HepG2 (cell line): Measurements from ENCODE around the gene DST. TPM values are rescaled to one million over a fixed set of nuclear protein-coding genes. Genes with fewer than 3 reads are reported as not detected.

Experiments
- CENPBD1 ChIP-seq: sonication (generic); formaldehyde crosslinking; IDR thresholded peaks from 2 replicates; pipeline ENCODE4 v1.8.0; 2022; ENCODE audit warnings: missing genetic modification reagents, low read depth, mild to moderate bottlenecking, borderline replicate concordance
- GFI1 ChIP-seq: sonication (generic); formaldehyde crosslinking; IDR thresholded peaks from 2 replicates; pipeline ENCODE4 v1.5.0; 2020; ENCODE audit warnings: missing genetic modification reagents, mild to moderate bottlenecking, borderline replicate concordance
- JARID2 ChIP-seq: sonication (generic); formaldehyde crosslinking; IDR thresholded peaks from 2 replicates; pipeline ENCODE4 v1.8.1; 2023; ENCODE audit warnings: missing genetic modification reagents, inconsistent platforms; ENCODE audit not compliant: insufficient replicate concordance
- MXD4 ChIP-seq: IDR thresholded peaks from 2 replicates; pipeline ENCODE4 v1.6.1; 2016; ENCODE audit warnings: mild to moderate bottlenecking, missing biosample characterization, missing genetic modification reagents
- PREB ChIP-seq: sonication (generic); formaldehyde crosslinking; IDR thresholded peaks from 2 replicates; pipeline ENCODE4 v1.4.0; 2020; ENCODE audit warnings: missing genetic modification reagents
- RFX1 ChIP-seq: fragments of 450-650 bp; IDR thresholded peaks from 2 replicates; pipeline ENCODE4 v1.6.1; 2017
- SIN3A ChIP-seq: IDR thresholded peaks from 2 replicates; pipeline ENCODE4 v1.6.1; 2011; ENCODE audit warnings: low read depth, mild to moderate bottlenecking, control low read depth, low read length, borderline replicate concordance
- TFAP4 ChIP-seq: sonication (generic); IDR thresholded peaks from 2 replicates; pipeline ENCODE4 v1.6.1; 2016; ENCODE audit warnings: low read depth, borderline replicate concordance
- ZBTB7B ChIP-seq: sonication (generic); formaldehyde crosslinking; IDR thresholded peaks from 2 replicates; pipeline ENCODE4 v1.4.0; 2020; ENCODE audit warnings: missing genetic modification reagents
- ZEB1 ChIP-seq: IDR thresholded peaks from 2 replicates; pipeline ENCODE4 v1.6.1; 2012; ENCODE audit warnings: mild to moderate bottlenecking, low read depth, inconsistent platforms; ENCODE audit not compliant: insufficient replicate concordance
- ZNF20 ChIP-seq: sonication (generic); formaldehyde crosslinking; IDR thresholded peaks from 2 replicates; pipeline ENCODE4 v1.4.0; 2020; ENCODE audit warnings: mild to moderate bottlenecking, moderate library complexity, missing genetic modification reagents
- polyA plus RNA-seq, 8 experiments: library from polyadenylated mRNA; depleted of rRNA in 3 of 8; stranded (reverse) in 7 of 8; unstranded in 1 of 8; fragments of >200 nt; fragmentation: Illumina TruSeq in 4 of 8; extraction: Trizol in 4 of 8; gene quantifications; 2 replicates each; pipeline versions ENCODE4 v1.2.1 to v1.2.3, GENCODE V29; 2011 to 2016; ENCODE audit warnings: low read depth in 4 of 8, missing spikeins in 1 of 8, mixed read lengths in 1 of 8; ENCODE audit not compliant: insufficient read depth in 1 of 8
- total RNA-seq, 5 experiments: library from RNA; depleted of rRNA; stranded (reverse); fragments of >200 nt; fragmentation: Illumina TruSeq; extraction: Trizol; gene quantifications; 2 replicates each; pipeline ENCODE4 v1.2.3, GENCODE V29; 2016; ENCODE audit warnings: low read depth in 1 of 5
- TF ChIP-seq, protein P1 (sequence below): sonication (generic); formaldehyde crosslinking; IDR thresholded peaks from 2 replicates; pipeline ENCODE4 v1.9.0; 2021; ENCODE audit warnings: missing genetic modification reagents, mild to moderate bottlenecking, borderline replicate concordance
- TF ChIP-seq, protein P2 (sequence below), 2 experiments: fragments of 450-650 bp in 1 of 2; sonication (generic) in 1 of 2; formaldehyde crosslinking in 1 of 2; IDR thresholded peaks; 2 replicates each; pipeline versions ENCODE4 v1.6.1 to v1.8.0; 2016 to 2022; ENCODE audit warnings: antibody characterized with exemption in 1 of 2, mild to moderate bottlenecking in 1 of 2, missing genetic modification reagents in 1 of 2

The DST gene
- total and polyA plus RNA-seq, 2 of the 13 experiments (the other 11 are each of a cell fraction or from before 2014, with no cell fraction given) = 64.4 to 89.0 TPM

- TF ChIP-seq, protein P1, sequence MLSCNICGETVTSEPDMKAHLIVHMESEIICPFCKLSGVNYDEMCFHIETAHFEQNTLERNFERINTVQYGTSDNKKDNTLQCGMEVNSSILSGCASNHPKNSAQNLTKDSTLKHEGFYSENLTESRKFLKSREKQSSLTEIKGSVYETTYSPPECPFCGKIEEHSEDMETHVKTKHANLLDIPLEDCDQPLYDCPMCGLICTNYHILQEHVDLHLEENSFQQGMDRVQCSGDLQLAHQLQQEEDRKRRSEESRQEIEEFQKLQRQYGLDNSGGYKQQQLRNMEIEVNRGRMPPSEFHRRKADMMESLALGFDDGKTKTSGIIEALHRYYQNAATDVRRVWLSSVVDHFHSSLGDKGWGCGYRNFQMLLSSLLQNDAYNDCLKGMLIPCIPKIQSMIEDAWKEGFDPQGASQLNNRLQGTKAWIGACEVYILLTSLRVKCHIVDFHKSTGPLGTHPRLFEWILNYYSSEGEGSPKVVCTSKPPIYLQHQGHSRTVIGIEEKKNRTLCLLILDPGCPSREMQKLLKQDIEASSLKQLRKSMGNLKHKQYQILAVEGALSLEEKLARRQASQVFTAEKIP (CRISPR knock-in tag) = no peak
- no peak for TF ChIP-seq JARID2 (CRISPR knock-in tag)
- no peak for TF ChIP-seq SIN3A
- no peak for TF ChIP-seq RFX1
- TF ChIP-seq ZEB1 = no peak
- TF ChIP-seq GFI1 (CRISPR knock-in tag) = no peak
- TF ChIP-seq ZBTB7B (CRISPR knock-in tag) = 0 out of 2 replicates have a peak, but pooled peaks have one; percentile 32
- no peak for TF ChIP-seq ZNF20 (CRISPR knock-in tag)
- TF ChIP-seq MXD4 = no peak
- TF ChIP-seq TFAP4 = no peak
- TF ChIP-seq CENPBD1 = no peak
- TF ChIP-seq PREB (CRISPR knock-in tag) = no peak
- TF ChIP-seq, protein P2, sequence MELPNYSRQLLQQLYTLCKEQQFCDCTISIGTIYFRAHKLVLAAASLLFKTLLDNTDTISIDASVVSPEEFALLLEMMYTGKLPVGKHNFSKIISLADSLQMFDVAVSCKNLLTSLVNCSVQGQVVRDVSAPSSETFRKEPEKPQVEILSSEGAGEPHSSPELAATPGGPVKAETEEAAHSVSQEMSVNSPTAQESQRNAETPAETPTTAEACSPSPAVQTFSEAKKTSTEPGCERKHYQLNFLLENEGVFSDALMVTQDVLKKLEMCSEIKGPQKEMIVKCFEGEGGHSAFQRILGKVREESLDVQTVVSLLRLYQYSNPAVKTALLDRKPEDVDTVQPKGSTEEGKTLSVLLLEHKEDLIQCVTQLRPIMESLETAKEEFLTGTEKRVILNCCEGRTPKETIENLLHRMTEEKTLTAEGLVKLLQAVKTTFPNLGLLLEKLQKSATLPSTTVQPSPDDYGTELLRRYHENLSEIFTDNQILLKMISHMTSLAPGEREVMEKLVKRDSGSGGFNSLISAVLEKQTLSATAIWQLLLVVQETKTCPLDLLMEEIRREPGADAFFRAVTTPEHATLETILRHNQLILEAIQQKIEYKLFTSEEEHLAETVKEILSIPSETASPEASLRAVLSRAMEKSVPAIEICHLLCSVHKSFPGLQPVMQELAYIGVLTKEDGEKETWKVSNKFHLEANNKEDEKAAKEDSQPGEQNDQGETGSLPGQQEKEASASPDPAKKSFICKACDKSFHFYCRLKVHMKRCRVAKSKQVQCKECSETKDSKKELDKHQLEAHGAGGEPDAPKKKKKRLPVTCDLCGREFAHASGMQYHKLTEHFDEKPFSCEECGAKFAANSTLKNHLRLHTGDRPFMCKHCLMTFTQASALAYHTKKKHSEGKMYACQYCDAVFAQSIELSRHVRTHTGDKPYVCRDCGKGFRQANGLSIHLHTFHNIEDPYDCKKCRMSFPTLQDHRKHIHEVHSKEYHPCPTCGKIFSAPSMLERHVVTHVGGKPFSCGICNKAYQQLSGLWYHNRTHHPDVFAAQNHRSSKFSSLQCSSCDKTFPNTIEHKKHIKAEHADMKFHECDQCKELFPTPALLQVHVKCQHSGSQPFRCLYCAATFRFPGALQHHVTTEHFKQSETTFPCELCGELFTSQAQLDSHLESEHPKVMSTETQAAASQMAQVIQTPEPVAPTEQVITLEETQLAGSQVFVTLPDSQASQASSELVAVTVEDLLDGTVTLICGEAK (IDR thresholded peaks at IDR 0.05) = no peak
- TF ChIP-seq, protein P2 (CRISPR knock-in tag; IDR thresholded peaks at IDR 0.05) = no peak
Measured at GRCh38 chr6:56690519-56691285, 48.0 kb upstream of the DST start (continued).
